ENCODE data around the gene GJD3. TPM values are rescaled to one million over a fixed set of nuclear protein-coding genes. Genes with fewer than 3 reads are reported as not detected.

GJD3 gene
- total and polyA plus RNA-seq, 4 donors: 0.36 to 0.61 (median 0.40) TPM; not detected in 1

DNA sequence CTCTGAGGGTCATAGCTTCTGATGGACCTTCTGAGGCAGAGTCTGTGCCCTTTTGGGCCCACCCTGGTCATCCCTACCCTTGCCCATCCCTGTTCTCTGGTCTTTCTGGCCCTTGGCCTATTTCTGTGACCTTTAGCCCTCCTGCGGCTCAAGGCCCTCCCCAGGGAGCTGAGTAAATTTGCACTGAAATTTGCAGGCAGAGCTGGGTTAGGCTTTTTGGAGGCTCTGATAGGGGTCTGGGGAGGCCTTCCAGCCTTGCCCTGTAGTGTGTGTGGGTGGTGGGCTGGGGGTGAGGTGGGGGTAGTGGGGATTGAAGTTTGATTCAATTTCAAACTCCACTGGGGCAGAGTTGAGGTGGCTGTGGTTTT, 37.7 kb downstream of the GJD3 start:
- DNase-seq (ENCODE audit: low read depth in 4 of 6, low spot score in 6 of 6): no peak
- Histone ChIP-seq H3K36me3 (ENCODE audit: control insufficient read depth, insufficient read depth, low read length) (peaks cover 20% of the 10 kb centered on the region), H3K27me3 (ENCODE audit: control insufficient read depth, insufficient read depth, low read length) (no peaks in the 10 kb centered on the region), H3K4me1 (ENCODE audit: control insufficient read depth, insufficient read depth, low read length) (peaks cover 83% of the 10 kb centered on the region), H3K27ac (ENCODE audit: low read depth, low read length) (no peak overlapping the region), H3K4me3 (ENCODE audit: low read depth, low read length) (no peak overlapping the region), H3K9me3 (ENCODE audit: control insufficient read depth, insufficient read depth, low read length) (no peaks in the 10 kb centered on the region)
- WGBS (ENCODE audit: insufficient coverage): 88% methylated on average over 1 of the region's 1 CpG

DNA sequence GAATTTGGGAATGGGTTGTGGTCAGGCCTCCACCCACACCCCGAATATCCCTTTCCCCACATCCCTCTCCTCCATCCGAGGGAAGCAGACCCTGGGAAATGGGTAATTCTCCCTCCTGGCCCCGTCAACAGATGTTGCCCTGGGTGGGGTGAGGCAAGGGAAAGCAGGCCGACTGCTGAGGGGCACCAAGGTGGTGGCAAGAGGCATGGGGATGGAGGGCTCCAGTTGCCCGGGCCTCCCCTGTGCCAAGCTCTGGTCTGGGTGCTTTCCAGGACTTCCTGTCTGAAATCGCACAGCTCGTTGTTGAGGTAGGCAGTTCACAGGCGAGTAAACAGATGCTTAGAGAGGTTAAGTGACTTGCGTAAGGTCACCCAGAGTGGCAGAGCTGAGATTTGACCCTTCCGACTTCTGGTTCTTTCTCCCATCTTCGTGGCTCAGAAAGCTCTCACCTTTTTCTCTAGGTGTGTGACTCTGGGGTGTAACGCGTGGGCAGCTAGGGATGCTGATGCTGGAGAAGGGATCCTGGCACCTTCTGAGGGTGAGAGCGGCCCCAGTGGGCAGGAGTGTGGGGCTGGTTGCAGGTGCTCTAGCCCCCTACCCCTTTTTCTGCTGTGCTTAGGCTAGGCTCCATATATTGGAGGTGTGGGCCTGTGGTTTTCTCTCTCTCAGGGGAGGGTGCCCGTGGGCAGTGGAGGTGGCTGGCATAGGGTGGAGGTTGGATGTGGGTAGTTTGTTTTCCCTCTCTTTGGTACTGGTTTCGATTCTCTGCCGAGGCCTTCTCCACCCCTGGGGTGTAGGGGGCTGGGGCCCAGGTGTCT, 38.3 kb downstream of the GJD3 start:
- Histone ChIP-seq H3K4me1 (ENCODE audit: control insufficient read depth, insufficient read depth, low read length) (peaks cover 83% of the 10 kb centered on the region), H3K36me3 (ENCODE audit: control insufficient read depth, insufficient read depth, low read length) (peaks cover 17% of the 10 kb centered on the region), H3K27me3 (ENCODE audit: control insufficient read depth, insufficient read depth, low read length) (no peaks in the 10 kb centered on the region), H3K4me3 (ENCODE audit: low read depth, low read length) (no peak overlapping the region), H3K9me3 (ENCODE audit: control insufficient read depth, insufficient read depth, low read length) (no peaks in the 10 kb centered on the region), H3K27ac (ENCODE audit: low read depth, low read length) (no peak overlapping the region)
- 86% methylated on average over 7 of the region's 17 CpGs for WGBS (ENCODE audit: insufficient coverage)
- no peak for DNase-seq (ENCODE audit: low read depth in 4 of 6, low spot score in 6 of 6)

DNA sequence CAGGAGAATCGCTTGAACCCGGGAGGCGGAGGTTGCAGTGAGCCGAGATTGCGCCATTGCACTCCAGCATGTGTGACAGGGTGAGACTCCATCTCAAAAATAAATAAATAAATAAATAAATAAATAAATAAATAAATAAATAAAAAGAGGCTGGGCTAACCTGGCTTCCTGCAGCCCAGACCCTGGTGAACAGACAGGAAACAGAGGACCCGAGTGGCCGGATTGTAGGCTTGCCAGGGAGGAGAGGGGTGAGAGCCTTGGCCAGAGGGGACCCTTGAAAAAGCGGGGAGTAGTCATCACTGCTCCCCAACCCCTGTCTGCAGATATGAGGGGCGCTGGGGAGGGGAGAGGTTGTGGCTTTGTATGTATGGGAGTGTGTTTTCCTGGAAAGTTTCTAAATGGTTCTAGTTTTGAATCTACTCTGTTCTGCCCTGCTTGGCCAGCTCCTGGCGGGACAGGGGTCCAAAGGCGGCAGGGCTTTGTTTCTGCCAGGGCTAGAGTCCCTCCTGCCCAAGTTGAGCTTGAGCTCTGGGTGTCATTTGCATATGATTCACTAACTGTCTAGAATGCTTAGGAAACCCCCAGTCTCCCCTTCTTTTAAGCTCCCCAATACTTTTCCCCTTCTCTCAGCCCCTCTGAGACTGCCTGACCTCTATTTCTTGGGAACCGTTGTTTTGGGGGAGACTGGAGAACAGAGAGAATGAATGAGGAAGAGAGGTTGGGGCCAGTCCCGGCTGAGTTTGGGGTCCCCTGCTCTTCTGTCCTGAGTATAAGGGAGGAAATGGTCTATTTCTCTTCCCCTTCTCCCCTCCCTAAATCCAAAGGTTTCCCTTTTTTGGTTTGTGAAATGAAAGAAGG, 39.2 kb downstream of the GJD3 start:
- 77% methylated on average over 6 of the region's 13 CpGs for WGBS (ENCODE audit: insufficient coverage)
- Histone ChIP-seq H3K9me3 (ENCODE audit: control insufficient read depth, insufficient read depth, low read length) (no peaks in the 10 kb centered on the region), H3K27ac (ENCODE audit: low read depth, low read length) (no peak overlapping the region), H3K4me3 (ENCODE audit: low read depth, low read length) (no peak overlapping the region), H3K27me3 (ENCODE audit: control insufficient read depth, insufficient read depth, low read length) (no peaks in the 10 kb centered on the region), H3K36me3 (ENCODE audit: control insufficient read depth, insufficient read depth, low read length) (peaks cover 13% of the 10 kb centered on the region), H3K4me1 (ENCODE audit: control insufficient read depth, insufficient read depth, low read length) (peaks cover 83% of the 10 kb centered on the region)
- no peak for DNase-seq (ENCODE audit: low read depth in 4 of 6, low spot score in 6 of 6)

DNA sequence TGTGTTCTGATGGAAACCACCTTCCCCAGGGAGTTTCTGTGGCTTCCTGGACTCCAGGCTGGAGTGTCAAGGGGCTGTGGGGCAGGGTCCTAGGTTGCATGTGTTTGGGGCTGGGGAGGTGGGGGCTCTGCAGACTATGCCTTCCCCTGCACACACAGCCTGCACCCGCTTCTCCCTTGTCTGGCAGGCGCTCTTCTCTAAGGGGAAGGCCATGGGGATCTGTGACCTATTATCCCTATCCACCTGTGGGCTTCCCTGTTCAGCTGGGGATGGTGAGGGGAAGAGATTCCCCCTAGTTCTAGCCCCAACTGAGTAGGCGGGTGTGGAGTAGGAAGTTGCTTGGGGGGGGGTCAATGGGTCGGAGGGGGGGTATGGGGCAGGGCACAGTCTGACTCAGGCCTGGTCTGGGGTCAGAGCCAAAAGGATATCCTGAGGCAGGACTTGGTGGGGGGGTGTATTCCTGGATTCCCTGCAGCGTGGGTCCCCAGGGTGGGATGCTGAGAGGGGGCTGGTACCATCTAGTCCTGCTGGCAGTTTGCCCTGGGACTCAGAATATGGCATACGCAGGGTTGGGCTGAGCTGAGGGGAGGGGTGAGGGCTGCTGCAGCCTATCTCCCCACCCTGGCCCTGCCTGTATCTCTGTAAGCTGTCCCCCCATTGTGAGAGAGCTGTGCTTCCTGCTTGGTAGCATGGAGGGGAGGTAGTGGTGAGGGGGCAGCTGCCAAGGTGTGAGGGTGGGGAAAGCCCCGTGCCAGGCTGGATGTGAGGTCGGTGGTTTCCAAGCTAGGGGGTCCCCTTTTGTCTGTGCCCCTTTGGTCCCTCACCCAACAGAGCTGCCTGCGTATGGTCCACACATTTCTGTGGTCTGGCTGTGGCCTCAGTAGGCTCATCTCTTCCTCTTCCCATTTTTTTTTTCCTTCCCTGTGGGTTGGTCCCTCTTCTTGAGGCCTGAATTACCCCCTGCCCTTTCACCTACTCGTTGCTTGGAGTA, 40.9 kb downstream of the GJD3 start:
- Histone ChIP-seq H3K9me3 (ENCODE audit: control insufficient read depth, insufficient read depth, low read length) (no peaks in the 10 kb centered on the region), H3K36me3 (ENCODE audit: control insufficient read depth, insufficient read depth, low read length) (peaks cover 11% of the 10 kb centered on the region), H3K4me3 (ENCODE audit: low read depth, low read length) (peak overlapping the region; percentile 1), H3K4me1 (ENCODE audit: control insufficient read depth, insufficient read depth, low read length) (peaks cover 92% of the 10 kb centered on the region), H3K27me3 (ENCODE audit: control insufficient read depth, insufficient read depth, low read length) (no peaks in the 10 kb centered on the region), H3K27ac (ENCODE audit: low read depth, low read length) (peak overlapping the region; percentile 59)
- WGBS (ENCODE audit: insufficient coverage): 57% methylated on average over 6 of the region's 10 CpGs
- peak in 1 of 6 donors; percentile 42 for DNase-seq (ENCODE audit: low read depth in 4 of 6, low spot score in 6 of 6)

DNA sequence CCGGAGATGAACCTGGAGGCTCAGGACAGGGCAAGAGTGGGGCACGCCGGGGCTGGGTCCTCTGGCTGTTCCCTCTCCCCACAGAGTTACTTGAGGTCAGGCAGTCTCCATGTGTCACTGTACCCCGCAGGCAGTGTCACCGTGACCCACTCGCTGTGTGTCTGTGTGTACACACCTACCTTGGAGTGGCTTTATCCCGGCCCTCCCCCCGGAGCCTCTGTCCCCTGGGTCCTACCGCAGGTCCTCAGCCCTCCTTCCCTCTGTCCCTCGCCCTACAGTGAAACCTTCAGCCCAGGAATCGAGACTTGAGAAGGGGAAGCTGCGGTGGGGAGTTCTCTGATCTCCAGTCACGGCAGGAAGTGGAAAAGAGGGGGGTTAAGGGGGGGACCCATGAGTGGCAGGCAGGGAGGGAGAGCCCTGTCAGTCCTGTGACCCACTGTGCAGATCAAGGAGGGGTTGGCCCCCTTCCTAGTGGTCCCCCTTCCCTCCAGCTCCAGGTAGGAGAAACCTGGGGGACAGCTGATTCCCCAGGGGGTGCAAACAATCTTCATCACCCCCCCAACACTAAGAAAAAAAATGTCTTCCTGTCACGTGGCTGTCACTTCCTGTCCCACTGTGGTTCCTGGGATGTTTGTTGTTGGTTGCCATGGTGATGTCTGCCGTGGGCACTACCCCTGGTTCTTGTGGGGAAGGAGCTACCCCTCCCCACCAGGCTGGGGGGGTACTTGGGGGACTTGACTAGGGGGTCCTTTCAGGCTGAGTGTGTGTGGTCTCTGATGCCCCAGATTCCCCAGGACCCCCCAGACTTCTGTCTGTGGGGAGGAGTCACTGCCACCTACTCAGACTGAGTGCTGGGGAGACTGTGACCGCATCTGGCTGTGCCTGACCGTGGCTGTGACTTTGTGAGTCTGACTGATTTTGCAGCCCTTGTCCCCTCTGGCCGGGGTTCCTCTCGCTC, 41.9 kb downstream of the GJD3 start:
- Histone ChIP-seq H3K36me3 (ENCODE audit: control insufficient read depth, insufficient read depth, low read length) (peaks cover 17% of the 10 kb centered on the region), H3K4me1 (ENCODE audit: control insufficient read depth, insufficient read depth, low read length) (peaks cover 97% of the 10 kb centered on the region), H3K4me3 (ENCODE audit: low read depth, low read length) (peak overlapping the region; percentile 3), H3K27ac (ENCODE audit: low read depth, low read length) (peak overlapping the region; percentile 59), H3K9me3 (ENCODE audit: control insufficient read depth, insufficient read depth, low read length) (no peaks in the 10 kb centered on the region), H3K27me3 (ENCODE audit: control insufficient read depth, insufficient read depth, low read length) (no peaks in the 10 kb centered on the region)
- WGBS (ENCODE audit: insufficient coverage): 27% methylated on average over 11 of the region's 19 CpGs
- peak in 2 of 6 donors; percentile 78 to 80 for DNase-seq (ENCODE audit: low read depth in 4 of 6, low spot score in 6 of 6)

DNA sequence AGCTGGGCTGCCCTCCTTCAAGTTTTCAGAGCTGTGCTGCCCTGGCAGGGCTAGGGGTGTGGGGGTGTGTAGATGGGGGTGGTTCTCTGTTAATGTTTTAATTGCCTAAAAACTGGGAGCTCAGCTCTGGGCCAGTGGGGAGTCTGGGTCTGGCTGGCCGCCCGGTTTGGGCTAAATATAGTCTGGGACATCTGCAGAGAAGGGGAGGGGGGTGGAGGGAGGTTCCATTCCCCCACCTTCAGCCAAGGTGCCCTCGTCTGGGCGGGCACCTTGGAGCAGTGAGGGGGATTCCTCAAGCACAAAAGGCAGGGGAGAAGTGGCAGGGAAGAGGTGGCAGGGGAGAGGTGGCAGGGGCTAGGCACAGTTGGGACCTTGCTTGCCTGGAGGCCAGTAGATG, 42.6 kb downstream of the GJD3 start:
- H3K4me1 ChIP-seq (ENCODE audit: control insufficient read depth, insufficient read depth, low read length): peaks cover 97% of the 10 kb centered on the region
- 23% methylated on average over 2 of the region's 4 CpGs for WGBS (ENCODE audit: insufficient coverage)
- peaks cover 17% of the 10 kb centered on the region for H3K36me3 ChIP-seq (ENCODE audit: control insufficient read depth, insufficient read depth, low read length)
- no peaks in the 10 kb centered on the region for H3K9me3 ChIP-seq (ENCODE audit: control insufficient read depth, insufficient read depth, low read length)
- peak overlapping the region; percentile 43 for H3K27ac ChIP-seq (ENCODE audit: low read depth, low read length)
- H3K4me3 ChIP-seq (ENCODE audit: low read depth, low read length): peak overlapping the region; percentile 3
- no peaks in the 10 kb centered on the region for H3K27me3 ChIP-seq (ENCODE audit: control insufficient read depth, insufficient read depth, low read length)
- DNase-seq (ENCODE audit: low read depth in 4 of 6, low spot score in 6 of 6): peak in 1 of 6 donors; percentile 62

DNA sequence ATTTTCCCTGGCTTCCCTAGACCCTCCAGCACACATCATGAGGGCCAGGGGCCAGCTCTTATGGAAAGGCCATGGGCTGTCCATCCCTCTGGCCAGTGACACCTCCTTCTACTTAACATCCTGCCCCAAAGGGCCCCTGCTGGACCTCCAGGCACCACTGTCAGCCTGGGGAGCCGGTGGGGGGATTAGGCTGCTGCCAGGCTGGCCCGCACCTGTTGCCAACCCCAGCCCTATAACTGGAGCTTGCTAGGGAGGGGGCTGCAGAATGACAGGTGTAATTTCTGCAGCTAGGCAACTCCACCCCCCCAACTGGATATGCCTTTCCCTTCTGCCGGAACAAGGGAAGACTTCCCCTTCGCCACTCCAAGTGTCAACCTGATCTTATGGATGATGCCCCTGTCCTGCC, 43.0 kb downstream of the GJD3 start:
- Histone ChIP-seq H3K9me3 (ENCODE audit: control insufficient read depth, insufficient read depth, low read length) (no peaks in the 10 kb centered on the region), H3K27ac (ENCODE audit: low read depth, low read length) (peak overlapping the region; percentile 43), H3K27me3 (ENCODE audit: control insufficient read depth, insufficient read depth, low read length) (no peaks in the 10 kb centered on the region), H3K36me3 (ENCODE audit: control insufficient read depth, insufficient read depth, low read length) (peaks cover 16% of the 10 kb centered on the region), H3K4me3 (ENCODE audit: low read depth, low read length) (peak overlapping the region; percentile 3), H3K4me1 (ENCODE audit: control insufficient read depth, insufficient read depth, low read length) (peaks cover 97% of the 10 kb centered on the region)
- peak in 1 of 6 donors; percentile 8 for DNase-seq (ENCODE audit: low read depth in 4 of 6, low spot score in 6 of 6)
- no CpG with 5 or more reads among the region's 4 CpGs for WGBS (ENCODE audit: insufficient coverage)

DNA sequence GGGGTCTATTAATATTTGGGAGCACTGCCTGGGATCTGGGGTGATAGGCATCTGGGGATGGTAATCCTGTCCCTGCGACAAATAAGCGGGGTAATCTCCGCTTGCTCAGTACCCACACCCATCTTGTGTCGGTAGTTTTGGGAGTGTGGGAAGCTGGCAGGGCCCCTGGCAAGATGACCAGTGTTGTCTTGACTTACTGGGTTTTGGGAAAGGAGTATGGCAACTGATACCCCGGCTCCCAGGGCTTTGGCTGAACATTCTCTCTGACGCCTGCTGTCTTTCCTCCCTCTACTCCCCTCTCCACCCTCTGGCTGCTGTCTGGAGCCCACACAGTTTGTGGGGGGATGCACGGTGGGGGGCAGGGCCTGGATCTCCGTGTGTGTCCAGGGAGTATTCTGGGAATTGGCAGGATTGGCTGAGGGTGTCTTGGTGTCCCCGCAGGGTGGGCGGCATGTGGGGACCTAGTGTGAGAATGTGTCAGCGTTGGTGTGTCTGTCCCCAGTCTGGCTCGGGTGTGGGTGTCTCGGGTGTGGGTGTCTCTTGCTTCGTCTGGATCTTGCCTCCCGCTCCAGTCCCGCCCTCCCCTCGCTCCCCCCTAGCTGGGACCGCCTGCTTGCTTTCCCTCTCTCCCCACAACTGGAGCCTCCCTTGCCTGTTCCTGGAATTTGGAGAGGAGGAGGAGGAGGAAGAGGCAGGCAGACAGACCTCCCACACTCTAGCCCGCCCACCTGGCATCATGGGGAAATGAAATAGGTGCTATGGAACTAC, 43.6 kb downstream of the GJD3 start:
- no peaks in the 10 kb centered on the region for H3K27me3 ChIP-seq (ENCODE audit: control insufficient read depth, insufficient read depth, low read length)
- no peaks in the 10 kb centered on the region for H3K9me3 ChIP-seq (ENCODE audit: control insufficient read depth, insufficient read depth, low read length)
- H3K27ac ChIP-seq (ENCODE audit: low read depth, low read length): peak overlapping the region; percentile 61
- H3K4me1 ChIP-seq (ENCODE audit: control insufficient read depth, insufficient read depth, low read length): peaks cover 97% of the 10 kb centered on the region
- peak in 1 of 6 donors; percentile 57 for DNase-seq (ENCODE audit: low read depth in 4 of 6, low spot score in 6 of 6)
- WGBS (ENCODE audit: insufficient coverage): 20% methylated on average over 3 of the region's 19 CpGs
- H3K4me3 ChIP-seq (ENCODE audit: low read depth, low read length): no peak overlapping the region
- H3K36me3 ChIP-seq (ENCODE audit: control insufficient read depth, insufficient read depth, low read length): peaks cover 14% of the 10 kb centered on the region
